Right lung (tissue), 5 donors: ENCODE measurements around the gene ARHGAP45. TPM values are rescaled to one million over a fixed set of nuclear protein-coding genes. Genes with fewer than 3 reads are reported as not detected.

Source experiments
- DNase-seq, 2 donors: peaks; one replicate each; pipeline ENCODE4 v3.0.0-alpha.2; 2013
- polyA plus RNA-seq, 5 donors: library from polyadenylated mRNA; unstranded; fragments of 120-200 nt; gene quantifications; one replicate each; pipeline versions ENCODE4 v1.2.1 to v1.2.3, GENCODE V29; 2013; ENCODE audit warnings: inconsistent platforms in 1 of 5, low replicate concordance in 1 of 5; ENCODE audit not compliant: insufficient read length in 5 of 5, insufficient read depth in 1 of 5

The ARHGAP45 gene
- polyA plus RNA-seq, 5 donors = 7.8 to 15.8 (median 10.2) TPM

GRCh38 chr19:1070576-1070930 lies 3.6 kb downstream of the ARHGAP45 start:
- DNase-seq = no peak

DNA sequence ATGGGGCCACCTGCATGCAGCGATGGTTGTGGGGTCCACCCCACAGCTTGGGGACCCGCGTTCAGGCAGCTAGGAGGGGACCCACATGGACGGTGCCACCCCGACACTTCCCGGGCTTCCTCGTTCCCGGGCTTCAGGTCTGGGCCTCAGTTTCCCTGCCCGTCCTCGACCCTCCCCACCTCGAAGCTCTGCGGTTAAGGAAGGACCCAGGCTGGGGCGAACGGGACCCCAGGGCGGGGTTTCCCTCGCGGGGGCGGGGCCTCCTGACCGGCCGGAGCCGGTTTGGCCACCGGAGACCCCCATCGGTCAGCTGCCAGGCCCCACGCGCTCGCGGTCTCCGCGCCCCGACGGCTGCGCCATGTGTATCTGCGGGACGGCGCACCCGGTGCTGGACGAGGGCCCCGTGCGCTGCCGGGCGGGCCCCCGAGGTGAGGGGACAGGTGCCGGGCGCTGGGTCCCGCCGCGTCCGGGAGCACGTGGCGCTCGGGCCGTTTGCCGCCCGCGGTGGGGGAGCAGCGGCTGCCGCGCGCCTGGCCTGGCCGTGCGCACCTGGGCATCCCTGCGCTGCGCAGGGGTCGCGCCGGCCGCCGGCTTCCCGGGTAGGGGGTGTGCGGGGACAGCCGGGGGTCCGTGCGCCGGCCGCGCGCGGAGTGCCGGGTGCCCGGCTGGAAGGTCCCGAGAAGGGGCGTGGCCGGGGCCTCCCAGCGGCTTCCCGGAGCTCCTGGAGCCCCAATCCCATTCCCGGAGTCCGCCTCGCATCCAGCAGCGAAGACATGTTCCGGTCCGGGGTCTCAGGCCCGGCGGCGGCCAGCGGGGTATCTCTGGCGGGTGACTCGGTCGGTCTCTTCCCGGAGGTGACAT lies 4.2 kb downstream of the ARHGAP45 start:
- DNase-seq = no peak

- DNase-seq = no peak
These were observed 5.5 kb downstream of the ARHGAP45 start for GRCh38 chr19:1072371-1073015.

DNA sequence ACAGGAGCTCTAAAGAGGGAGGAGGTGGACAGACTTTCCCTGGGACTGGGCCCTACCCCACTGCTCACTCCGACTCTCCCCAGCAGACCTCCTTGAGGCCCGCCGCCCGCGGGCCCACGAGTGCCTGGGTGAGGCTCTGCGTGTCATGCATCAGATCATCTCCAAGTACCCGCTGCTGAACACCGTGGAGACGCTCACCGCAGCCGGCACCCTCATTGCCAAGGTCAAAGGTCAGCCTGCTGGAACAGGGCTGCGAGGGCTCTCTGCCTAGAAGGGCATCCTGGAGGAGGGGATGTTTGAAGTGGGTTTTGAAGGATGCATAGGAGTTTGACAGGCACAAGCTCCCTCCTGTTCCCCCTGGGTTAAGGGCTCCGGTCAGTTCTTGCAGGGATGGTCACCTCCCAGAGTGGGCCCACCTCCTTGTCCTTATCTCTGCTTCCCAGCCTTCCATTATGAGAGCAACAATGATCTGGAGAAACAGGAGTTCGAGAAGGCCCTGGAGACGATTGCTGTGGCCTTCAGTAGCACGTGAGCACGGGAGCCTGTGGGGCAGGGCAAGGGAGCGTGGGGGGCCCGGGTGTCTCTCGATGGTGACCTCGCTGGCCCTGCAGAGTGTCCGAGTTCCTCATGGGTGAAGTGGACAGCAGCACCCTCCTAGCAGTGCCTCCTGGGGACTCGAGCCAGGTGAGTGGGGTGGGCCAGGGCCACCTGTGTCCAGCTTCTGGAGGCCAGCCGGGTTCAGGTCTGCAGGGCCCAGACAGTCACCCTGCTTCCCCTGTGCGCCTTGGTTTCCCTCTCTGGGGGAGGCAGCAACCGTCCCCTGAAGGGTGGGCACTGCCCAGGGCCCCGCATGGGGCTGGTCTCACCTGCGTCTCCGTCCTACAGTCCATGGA lies 6.3 kb downstream of the ARHGAP45 start:
- DNase-seq = no peak

DNA sequence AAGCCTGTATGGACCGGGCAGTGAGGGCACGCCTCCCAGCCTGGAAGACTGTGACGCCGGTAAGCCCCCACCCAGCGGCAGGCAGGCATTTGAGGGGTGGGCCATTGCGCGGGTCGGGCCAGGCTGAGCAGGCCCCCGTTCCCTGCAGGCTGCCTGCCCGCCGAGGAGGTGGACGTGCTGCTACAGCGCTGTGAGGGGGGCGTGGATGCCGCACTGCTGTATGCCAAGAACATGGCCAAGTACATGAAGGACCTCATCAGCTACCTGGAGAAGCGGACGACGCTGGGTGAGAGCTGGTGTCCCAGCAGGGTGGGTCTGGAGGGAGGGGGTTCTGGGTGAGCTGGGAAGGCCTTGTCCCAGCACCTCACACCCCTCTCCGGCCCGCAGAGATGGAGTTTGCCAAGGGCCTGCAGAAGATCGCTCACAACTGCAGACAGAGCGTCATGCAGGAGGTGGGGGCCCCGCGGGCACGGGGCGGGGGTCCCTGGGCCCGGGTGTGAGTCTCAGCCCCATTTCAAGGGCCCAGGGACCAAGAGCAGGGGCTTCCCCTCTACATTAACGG lies 7.1 kb downstream of the ARHGAP45 start:
- no peak for DNase-seq

DNA sequence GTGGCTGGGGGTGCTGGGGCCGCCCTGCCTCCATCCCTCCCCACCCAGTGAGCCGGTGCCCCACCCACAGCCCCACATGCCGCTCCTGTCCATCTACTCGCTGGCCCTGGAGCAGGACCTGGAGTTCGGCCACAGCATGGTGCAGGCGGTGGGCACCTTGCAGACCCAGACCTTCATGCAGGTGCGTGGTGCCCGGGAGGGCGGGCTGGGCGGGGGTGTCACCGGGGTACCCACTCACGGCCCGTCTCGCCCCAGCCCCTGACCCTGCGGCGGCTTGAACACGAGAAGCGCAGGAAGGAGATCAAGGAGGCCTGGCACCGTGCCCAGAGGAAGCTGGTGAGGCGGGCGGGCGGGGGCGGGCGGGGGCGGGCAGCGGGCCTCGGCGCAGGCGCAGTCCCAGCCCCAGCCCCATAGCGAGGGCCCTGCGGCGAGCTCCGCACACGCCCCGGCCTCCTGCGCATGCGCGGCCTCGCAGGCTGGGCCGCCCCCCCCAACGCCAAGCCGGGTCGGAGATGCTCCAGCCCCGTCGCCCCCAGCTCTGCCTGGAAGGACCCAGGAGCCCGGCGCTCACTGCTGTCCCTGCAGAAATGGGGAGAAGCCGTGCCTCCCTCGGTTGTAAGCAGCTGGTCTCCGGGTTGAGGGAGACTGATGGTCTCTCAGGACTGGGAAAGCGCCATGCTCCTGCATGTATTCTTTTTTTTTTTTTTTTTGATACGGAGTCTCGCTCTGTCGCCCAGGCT lies 7.7 kb downstream of the ARHGAP45 start:
- DNase-seq = peak in 1 of 2 donors; percentile 35

- no peak for DNase-seq
These were observed 9.0 kb downstream of the ARHGAP45 start for GRCh38 chr19:1076046-1076386.

- no peak for DNase-seq
These were observed 10.0 kb downstream of the ARHGAP45 start for GRCh38 chr19:1076951-1077350.

- no peak for DNase-seq
These were observed 12.7 kb downstream of the ARHGAP45 start for GRCh38 chr19:1079566-1080111.

DNA sequence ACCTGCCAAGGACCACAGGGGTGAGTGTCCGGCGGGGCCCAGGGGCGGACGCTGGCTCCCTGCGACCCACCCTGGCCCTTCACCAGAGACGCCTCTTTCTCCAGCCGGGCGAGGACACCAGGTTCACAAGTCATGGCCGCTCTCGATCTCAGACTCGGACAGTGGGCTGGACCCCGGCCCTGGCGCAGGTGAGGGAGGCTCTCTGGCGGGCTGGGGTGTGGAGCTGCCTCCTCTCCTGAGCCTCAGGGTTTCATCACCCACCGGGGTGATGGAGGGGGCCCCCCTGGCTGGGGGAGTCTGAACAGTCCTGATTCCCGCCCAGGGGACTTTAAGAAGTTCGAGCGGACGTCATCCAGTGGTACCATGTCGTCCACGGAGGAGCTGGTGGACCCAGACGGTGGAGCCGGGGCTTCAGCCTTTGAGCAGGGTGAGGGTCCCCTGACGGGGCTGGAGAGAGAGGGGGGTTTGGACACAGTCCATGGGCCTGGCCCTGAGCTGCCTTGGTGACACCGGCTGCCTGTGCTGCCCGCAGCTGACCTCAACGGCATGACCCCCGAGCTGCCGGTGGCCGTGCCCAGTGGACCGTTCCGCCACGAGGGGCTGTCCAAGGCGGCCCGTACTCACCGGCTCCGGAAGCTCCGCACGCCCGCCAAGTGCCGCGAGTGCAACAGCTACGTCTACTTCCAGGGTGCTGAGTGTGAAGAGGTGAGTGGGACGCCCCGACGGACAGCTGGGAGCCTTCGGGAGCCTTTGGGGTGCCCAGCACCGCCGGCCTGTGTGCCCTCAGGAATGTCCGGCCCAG lies 13.6 kb downstream of the ARHGAP45 start:
- no peak for DNase-seq

DNA sequence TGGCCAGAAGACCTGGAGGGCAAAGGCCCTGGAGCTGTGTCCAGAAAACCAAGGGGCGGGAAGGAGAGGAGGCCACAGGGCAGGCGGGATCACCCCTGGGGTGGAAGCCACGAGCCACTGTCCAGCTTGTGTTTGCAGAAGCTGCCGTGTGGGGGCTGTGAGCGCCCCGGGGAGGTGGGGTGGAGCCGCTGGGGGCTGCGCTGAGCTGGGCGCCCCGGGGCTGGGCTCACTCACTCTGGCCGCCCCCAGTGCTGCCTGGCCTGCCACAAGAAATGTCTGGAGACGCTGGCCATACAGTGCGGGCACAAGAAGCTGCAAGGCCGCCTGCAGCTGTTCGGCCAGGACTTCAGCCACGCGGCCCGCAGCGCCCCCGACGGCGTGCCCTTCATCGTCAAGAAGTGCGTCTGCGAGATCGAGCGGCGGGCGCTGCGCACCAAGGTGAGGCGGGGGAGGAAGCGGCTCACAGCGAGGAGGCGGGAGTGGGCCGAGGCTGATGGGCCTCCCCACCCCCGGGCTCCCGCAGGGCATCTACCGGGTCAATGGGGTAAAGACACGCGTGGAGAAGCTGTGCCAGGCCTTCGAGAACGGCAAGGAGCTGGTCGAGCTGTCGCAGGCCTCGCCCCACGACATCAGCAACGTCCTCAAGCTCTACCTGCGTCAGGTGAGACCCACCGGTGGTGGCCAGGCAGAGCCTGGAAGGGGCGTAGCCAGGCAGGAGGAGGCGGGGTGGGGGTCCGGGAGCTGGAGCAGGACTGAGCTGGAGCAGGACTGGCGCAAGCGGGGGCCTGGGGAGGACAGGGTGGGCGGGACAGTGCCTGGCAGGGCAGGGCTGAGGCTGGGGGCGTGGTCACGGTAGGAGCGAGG lies 14.6 kb downstream of the ARHGAP45 start:
- DNase-seq = no peak

GRCh38 chr19:1082165-1082927 lies 15.4 kb downstream of the ARHGAP45 start:
- peak in 1 of 2 donors; percentile 58 for DNase-seq

DNA sequence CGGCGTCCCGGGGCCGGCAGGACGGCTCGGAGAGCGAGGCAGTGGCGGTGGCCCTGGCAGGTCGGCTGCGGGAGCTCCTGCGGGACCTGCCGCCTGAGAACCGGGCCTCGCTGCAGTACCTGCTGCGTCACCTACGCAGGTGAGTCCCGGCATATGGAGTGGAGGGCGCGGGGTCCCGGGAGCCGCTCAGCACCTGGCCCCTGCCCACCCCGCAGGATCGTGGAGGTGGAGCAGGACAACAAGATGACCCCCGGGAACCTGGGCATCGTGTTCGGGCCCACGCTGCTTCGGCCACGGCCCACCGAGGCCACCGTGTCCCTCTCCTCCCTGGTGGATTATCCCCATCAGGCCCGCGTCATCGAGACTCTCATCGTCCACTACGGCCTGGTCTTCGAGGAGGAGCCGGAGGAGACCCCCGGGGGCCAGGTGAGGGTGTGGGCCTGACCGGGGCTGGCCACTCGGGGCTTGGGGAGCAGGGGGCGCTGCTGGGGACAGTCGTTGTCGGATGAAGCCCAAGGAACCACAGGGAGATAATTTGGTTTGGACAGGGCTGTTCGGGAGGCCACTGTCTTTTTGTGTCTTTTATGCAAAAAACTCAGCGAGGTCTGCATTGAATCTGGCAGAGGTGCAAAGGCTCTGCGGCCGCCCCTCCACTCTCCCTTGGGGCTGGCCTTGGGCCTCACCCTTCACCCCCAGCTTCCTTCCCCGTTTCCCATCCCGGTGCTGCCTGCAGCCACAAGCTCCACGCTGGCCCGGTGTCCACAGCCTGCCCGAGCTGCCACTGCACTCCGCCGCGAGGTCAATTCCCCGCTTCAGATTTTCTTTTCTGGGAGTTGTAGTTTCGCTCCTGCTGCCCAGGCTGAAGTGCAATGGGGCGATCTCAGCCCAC lies 16.2 kb downstream of the ARHGAP45 start:
- no peak for DNase-seq

DNA sequence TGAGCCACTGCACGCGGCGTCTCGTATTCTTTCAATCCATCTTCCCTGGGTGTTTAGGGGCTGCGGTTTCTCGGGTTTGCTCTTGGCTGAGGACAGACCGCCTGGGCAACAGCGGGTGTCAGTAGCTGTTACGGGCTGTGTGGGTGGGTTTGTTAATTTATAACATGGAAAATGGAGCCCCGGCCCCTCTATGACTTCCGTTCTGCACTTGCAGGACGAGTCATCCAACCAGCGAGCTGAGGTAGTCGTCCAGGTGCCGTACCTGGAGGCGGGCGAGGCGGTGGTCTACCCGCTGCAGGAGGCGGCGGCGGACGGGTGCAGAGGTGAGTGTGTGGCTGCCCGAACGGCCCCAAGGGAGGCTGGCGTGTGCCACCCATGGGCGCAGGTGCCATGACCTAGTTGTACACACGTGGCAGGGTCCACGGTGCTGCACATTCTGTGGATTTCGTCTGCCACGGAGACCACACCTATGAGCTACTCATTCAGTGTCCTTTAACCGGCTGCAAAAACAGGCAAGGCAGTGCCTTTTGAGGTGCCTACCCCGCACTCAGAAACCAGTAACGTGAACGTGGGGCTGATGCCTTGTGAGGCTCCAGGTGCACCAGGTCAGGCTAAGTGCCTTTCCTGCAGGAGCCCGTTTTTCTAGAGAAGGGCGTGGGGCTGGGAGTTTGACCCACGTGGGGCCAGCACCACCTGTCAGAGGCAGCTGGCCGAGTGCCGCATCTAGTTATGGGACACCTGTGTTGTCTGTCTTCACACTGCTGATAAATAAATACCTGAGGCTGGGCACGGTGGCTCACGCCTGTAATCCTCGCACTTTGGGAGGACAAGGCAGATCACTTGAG lies 17.3 kb downstream of the ARHGAP45 start:
- DNase-seq = no peak

GRCh38 chr19:1085053-1085658 lies 18.2 kb downstream of the ARHGAP45 start:
- DNase-seq = no peak
